GM19025 (cell line): ENCODE data around the gene ATP6AP1.
A peak's percentile ranks its signal among the peaks of the same experiment; 100 is the strongest.

Experiments used
- ATAC-seq: cut with Tn5 transposase; IDR thresholded peaks from one replicate; pipeline ENCODE4 v1.9.1; 2021; ENCODE audit warnings: mild to moderate bottlenecking, low read depth, moderate library complexity; ENCODE audit not compliant: unreplicated experiment

The ATP6AP1 gene

DNA sequence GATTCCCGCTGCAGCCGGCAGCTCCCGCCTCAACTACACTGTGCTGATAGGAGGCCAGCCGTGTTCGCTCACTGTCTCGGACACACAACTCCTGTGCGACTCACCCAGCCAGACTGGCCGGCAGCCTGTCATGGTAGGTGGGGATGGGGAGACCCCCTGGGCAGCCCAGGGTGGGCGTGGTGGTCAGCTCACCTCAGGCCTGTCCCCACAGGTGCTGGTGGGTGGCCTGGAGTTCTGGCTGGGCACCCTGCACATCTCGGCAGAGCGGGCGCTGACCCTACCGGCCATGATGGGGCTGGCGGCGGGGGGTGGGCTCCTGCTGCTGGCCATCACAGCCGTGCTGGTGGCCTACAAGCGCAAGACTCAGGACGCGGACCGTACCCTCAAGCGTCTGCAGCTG is 39.1 kb downstream of the ATP6AP1 start:
- ATAC-seq, result no peak

GRCh38 chrX:154468217-154468616 is 39.7 kb downstream of the ATP6AP1 start:
- no peak for ATAC-seq

DNA sequence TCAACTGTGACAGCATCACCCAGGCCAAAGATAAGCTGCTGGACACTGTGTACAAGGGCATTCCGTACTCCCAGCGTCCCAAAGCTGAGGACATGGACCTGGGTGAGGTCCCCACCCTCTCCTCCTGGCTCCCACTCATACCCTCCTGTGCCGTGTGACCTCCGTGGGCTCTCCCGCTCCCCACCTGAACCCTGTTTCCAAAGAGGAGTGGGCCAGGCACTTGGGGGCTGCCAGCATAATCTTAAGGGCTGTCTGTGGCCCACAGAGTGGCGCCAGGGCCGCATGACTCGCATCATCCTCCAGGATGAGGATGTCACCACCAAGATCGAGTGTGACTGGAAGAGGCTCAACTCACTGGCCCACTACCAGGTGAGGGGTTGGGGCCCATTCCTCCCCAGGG is 40.6 kb downstream of the ATP6AP1 start:
- no peak for ATAC-seq

DNA sequence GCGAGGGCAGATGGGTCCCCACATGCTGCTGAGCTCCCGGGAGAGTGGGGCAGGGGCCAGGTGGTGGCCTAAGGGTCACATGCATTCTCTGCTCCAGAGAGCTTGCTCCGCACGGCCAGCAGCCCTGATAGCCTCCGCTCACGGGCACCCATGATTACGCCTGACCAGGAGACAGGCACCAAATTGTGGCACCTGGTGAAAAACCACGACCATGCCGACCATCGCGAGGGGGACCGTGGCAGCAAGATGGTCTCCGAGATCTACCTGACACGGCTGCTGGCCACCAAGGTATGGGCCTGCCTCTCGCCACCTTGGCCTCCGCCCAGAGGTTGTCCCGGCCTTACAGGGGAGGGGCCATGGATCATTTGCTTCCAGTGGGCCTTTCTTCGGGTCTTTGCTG is 41.4 kb downstream of the ATP6AP1 start:
- no peak for ATAC-seq

DNA sequence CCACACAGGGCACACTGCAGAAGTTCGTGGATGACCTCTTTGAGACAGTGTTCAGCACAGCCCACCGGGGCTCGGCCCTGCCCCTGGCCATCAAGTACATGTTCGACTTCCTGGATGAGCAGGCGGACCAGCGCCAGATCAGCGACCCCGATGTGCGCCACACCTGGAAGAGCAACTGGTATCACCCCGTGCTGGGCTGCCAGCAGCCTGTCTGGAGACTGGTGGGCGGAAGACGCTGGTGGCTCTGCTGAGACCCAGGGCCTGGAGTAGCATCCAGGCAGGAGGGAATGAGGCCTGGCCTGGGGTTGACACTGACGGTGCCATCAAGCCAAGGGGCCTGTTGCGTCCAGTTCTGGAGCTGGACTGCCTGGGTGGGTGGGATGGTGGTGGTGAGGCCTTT is 42.0 kb downstream of the ATP6AP1 start:
- no peak for ATAC-seq

DNA sequence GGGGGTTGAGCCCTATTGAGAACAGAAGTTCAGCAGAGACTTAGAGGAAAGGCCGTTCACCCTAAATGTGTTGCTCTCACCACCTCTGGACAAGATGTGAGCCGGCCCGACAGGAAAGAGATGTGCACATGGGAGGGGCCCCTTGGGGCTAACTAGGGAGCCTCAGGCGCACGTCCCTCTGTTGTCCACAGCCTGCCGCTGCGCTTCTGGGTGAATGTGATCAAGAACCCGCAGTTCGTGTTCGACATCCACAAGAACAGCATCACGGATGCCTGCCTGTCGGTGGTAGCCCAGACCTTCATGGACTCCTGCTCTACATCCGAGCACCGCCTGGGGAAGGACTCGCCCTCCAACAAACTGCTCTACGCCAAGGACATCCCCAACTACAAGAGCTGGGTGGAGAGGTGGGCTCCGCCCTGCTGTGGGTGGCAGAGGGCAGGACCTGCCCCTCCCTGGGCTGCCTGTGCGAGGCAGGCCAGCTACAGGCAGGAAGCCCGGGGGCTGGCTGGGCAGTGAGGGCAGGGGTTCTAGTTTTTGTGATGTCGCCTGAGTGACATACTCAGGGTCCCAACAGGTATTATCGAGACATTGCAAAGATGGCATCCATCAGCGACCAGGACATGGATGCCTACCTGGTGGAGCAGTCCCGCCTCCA is 42.6 kb downstream of the ATP6AP1 start:
- ATAC-seq, result no peak

DNA sequence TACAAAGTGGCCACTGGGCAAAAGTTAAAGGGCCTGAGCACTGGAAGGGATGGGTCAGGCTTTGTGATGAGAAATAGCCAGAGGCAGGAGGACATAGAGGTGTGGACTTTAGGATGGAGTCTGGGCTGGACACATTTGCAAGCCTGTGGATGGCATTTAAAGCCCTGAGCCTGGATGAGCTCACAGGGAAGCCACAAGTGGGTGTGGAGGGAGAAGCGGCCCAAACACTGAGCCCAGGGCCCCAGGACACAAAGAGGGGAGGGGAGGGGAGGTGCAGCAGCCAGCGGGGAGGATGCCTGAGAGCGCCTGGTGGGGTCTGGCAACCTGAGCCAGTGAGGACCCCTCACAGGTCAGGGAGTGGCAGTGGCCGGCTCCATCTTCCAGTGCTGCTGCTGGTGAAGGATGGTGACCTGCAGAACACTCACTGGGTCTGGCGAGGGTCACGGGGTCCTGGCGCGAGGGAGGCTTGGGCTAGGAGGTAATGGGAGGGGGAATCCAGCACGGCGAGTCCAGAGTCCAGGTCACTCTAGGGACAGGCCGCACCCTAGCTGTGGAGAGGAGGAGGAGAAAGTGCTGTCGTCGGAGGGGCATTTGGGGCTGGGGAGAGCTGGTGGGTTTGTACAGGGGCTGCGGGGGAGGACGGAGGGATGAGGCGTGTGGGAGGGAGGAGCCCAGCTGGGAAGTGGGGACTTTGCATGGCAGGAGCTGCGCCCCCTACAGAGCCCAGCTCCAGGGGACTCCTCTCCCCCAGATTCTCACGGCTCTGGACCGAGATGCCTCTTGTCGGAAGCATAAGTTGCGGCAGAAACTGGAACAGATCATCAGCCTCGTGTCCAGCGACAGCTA is 43.6 kb downstream of the ATP6AP1 start:
- no peak for ATAC-seq

GRCh38 chrX:154472685-154473632 is 44.5 kb downstream of the ATP6AP1 start:
- ATAC-seq, result no peak

GRCh38 chrX:154473683-154474082 is 45.2 kb downstream of the ATP6AP1 start:
- ATAC-seq, result no peak

GRCh38 chrX:154476821-154477220 is 48.3 kb downstream of the ATP6AP1 start:
- ATAC-seq, result no peak

DNA sequence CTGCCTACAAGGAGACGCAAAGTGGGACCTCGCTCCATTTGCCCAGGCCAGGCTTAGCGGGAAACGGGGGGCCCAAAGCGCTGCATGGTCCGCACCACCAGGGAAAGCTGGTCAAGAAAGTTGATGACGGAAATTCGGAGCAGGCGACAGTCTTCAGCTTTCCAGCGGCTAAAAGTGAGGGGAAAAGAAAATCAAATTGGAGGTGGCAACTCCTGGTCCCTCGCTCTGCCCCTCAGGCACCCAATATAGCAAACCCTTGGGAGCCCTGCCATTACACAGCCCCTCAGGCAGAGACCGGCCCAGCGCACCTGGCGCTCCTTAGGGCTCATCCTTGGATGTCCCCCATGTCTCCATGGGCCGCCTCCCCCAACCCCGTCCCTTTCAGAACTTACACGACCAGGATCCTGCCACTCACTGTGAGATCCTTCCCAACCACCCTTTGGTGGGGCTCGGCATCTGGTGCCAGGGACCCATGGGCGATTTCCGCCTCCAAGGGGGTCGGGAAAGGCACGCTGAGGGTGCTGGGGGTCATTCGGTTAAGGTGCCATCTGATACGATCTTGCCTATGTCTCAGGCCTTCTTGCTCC is 49.5 kb downstream of the ATP6AP1 start:
- ATAC-seq, result no peak

DNA sequence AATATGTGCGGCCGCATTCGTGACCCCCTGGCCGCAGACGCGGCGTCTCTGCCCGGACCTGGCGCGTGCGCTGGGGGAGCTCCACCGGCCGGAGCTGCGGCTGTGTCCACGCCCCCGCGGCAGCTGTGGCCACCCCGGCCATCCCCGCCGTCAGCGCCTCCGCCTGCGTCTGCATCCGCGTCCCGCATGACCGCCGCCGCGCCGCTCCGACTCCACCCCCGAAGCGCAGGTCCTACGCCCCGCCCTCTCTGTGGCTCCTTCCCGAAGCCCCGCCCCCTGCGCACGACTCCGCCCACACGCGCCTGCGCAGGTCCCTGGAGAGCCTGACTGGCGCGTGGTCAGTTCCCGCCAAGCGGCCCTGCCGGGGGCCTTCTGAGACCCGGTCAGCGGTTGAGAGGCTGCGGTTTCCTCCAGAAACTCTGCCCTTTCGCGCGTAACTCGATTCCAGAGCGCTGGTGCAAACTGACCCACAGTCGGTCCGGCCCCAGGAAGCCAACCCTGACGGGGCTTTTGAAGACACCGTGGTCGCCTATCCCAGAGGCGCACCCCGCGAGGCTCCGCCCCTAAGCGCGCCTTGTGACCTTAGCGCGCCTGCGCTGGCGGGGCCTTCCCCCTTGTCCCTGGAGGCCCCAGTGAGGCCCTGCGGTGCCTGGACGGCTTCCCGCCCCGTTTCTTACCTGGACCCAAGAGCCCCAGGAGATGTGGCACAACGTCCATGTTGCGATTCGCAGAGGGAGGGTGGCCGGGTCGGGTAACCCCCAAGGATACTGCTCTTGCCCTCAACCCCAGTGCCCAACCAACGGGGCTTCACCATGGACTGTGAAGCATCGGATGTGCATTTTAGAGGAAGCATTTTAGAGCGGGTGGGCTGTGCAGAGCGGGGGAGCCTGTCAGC is 50.5 kb downstream of the ATP6AP1 start, which contains the start of gene LAGE3:
LAGE3 (minus strand) TSS at position 554 of the 895 bp plus-strand sequence; CDS start at position 188, 366 bp downstream.
- peak; percentile 85 for ATAC-seq

DNA sequence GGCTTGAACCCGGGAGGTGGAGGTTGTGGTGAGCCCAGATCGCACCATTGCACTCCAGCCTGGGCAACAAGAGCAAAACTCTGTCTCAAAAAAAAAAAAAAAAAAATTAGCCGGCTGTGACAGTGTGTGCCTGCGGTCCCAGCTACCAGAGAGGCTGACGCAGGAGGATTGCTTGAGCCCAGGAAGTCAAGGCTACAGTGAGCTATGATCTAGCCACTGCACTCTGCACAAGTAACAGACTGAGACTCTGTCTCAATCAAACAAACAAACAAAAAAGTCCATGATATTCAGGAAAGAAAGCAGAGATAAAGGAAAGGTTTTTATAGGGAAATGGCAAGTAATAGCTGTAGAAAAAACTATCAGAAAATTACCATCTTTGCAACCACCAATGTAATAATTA is 52.7 kb downstream of the ATP6AP1 start:
- no peak for ATAC-seq

DNA sequence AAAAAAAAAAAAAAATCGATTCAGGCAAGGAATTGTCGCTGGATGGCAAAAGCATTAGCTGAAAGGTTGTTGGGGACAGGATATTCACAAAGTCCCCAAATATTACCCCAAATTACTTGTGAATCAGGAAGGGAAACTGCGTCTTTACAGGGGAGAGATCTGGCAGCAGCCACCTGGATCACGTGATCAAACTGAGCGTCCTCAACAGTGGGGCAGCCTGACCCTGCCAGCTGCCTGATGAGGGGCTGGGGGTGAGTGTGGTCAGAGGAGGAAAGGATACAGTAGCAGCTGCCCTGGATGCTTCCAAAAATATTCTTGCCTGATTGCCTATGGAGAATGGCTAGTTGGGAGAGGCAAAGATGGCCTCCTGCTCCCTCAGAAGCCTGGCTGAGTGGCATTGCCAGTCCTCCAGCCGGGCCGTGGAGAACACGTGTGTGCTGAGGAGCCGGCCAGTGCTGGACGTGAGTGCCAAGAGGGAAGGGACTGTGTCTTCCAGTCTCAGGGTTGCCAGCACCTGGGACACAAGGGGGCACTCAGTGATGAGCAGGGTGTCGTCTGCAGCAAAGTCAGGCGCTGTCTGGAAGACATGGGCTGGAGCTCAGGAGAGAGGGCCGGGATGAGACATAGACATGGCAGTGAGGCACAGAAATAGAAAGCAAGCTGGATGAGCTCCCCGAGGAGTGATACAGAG is 53.6 kb downstream of the ATP6AP1 start:
- ATAC-seq, result no peak

DNA sequence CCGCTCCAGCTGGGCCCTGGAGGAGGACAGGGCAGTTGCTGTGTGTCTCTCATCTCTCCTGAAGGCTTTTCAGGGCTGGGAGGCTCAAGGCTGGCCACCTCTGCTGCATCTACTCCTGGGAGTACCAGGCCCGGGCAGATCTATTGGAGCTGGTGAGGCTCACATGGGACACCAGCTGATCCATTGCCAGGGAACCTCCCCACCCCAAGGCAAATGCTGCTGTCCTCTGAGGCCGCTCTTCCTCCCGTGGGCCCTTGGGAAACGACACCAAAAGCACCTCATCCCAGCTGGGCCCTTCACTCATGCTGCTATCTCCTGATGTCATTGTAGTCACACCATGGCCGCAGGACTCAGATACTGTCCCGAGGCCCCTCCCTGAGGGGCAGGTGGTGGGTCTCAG is 54.3 kb downstream of the ATP6AP1 start:
- ATAC-seq, result no peak

DNA sequence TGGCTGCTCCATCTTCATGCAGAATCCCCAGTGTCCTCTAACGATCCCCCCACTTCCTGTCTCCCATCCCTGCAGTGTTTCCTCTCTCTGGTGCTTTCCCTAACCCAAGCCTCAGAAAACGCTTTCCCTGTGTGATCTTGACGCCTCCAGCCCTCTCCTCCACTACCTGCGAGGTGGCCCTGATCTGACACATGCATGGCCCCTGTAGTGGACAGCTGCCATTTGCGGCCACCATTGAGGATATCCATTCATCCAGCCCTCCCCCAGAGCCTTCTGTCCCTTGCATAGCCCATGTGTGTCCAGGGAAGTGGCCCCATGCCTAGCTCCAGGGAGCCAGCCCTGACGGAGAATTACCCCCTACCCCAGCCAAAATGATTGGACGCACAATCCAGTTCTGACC is 54.8 kb downstream of the ATP6AP1 start:
- no peak for ATAC-seq

GRCh38 chrX:154484255-154485149 is 56.0 kb downstream of the ATP6AP1 start:
- ATAC-seq, result no peak
